Endodermal cell (in vitro differentiated cells): Measurements from ENCODE around the gene PLS3. TPM values are rescaled to one million over a fixed set of nuclear protein-coding genes. Genes with fewer than 3 reads are reported as not detected.

Source experiments
- DNase-seq: peaks from one replicate; pipeline ENCODE4 v3.0.0-alpha.2; 2017
- H3K27ac ChIP-seq: 2 replicates; pipeline ENCODE4 v1.5.1; 2013; ENCODE audit warnings: mild to moderate bottlenecking, low read depth, low read length, moderate library complexity
- H3K27me3 ChIP-seq: 2 replicates; pipeline ENCODE4 v1.6.1; 2013; ENCODE audit warnings: mild to moderate bottlenecking, low read length, moderate library complexity; ENCODE audit not compliant: insufficient read depth, control insufficient read depth, poor library complexity, severe bottlenecking
- H3K36me3 ChIP-seq: 2 replicates; pipeline ENCODE4 v1.7.0; 2013; ENCODE audit warnings: mild to moderate bottlenecking, low read length, moderate library complexity; ENCODE audit not compliant: control insufficient read depth, insufficient read depth
- H3K4me1 ChIP-seq: one replicate; pipeline ENCODE4 v1.7.0; 2013; ENCODE audit warnings: low read length; ENCODE audit not compliant: control insufficient read depth, insufficient read depth
- H3K4me3 ChIP-seq: 2 replicates; pipeline ENCODE4 v1.5.1; 2013; ENCODE audit warnings: mild to moderate bottlenecking, low read length, moderate library complexity
- H3K9ac ChIP-seq: 2 replicates; pipeline ENCODE4 v1.6.1; 2013; ENCODE audit warnings: mild to moderate bottlenecking, low read length, moderate library complexity; ENCODE audit not compliant: poor library complexity, severe bottlenecking; ENCODE audit errors: extremely low read depth
- H3K9me3 ChIP-seq: 2 replicates; pipeline ENCODE4 v1.6.1; 2013; ENCODE audit warnings: mild to moderate bottlenecking, low read length, moderate library complexity; ENCODE audit not compliant: control insufficient read depth
- H3K27ac Mint-ChIP-seq: 2 replicates; pipeline ENCODE4 v1.8.0; 2020; ENCODE audit warnings: mixed read lengths
- H3K27me3 Mint-ChIP-seq: 2 replicates; pipeline ENCODE4 v1.8.0; 2021; ENCODE audit warnings: mild to moderate bottlenecking, mixed read lengths; ENCODE audit not compliant: insufficient read depth
- H3K36me3 Mint-ChIP-seq: 2 replicates; pipeline ENCODE4 v1.8.0; 2020; ENCODE audit warnings: low read depth, mixed read lengths
- H3K4me1 Mint-ChIP-seq: 2 replicates; pipeline ENCODE4 v1.8.0; 2020; ENCODE audit warnings: mixed read lengths
- H3K4me3 Mint-ChIP-seq: 2 replicates; pipeline ENCODE4 v1.8.0; 2020; ENCODE audit warnings: mild to moderate bottlenecking, moderate library complexity, mixed read lengths
- H3K9me3 Mint-ChIP-seq: 2 replicates; pipeline ENCODE4 v1.8.0; 2020; ENCODE audit warnings: mild to moderate bottlenecking, mixed read lengths
- WGBS, 2 experiments: methylation state at CpG; one replicate each; pipeline versions ENCODE4 v1.1.5 to v1.1.7; 2013; ENCODE audit warnings: missing lambda C conversion rate in 2 of 2, mixed read lengths in 1 of 2; ENCODE audit not compliant: insufficient coverage in 1 of 2, insufficient read length in 1 of 2; 5-methylcytosine and 5-hydroxymethylcytosine counted together
- total RNA-seq, 2 donors: library from RNA; stranded (reverse); fragmentation: NEBNext Ultra II Directional in 1 of 2; extraction: Animal tissue kit (Norgen Biotek cat#: 25700) in 1 of 2; gene quantifications; 2 replicates in 1 of 2; 3 replicates in 1 of 2; pipeline ENCODE4 v1.2.1, GENCODE V29; 2021
- TF ChIP-seq, protein P1 (sequence below): fragments of 200-600 bp; sonication (generic); conservative IDR thresholded peaks from 2 replicates; pipeline ENCODE4 v1.5.0; 2021; ENCODE audit warnings: antibody characterized with exemption, mild to moderate bottlenecking

PLS3 gene
- total RNA-seq, 2 donors from 2014 or later = 81.6 to 179 TPM

GRCh38 chrX:115559672-115560071, 1.3 kb upstream of the PLS3 start:
- Mint-ChIP-seq H3K9me3 (no peaks in the 10 kb centered on the region), H3K4me1 (peaks cover 34% of the 10 kb centered on the region)

GRCh38 chrX:115560211-115560977, 580 bp upstream of the PLS3 start:
- no peak for DNase-seq
- peaks cover 40% of the 10 kb centered on the region for H3K4me1 Mint-ChIP-seq
- H3K9me3 Mint-ChIP-seq = no peaks in the 10 kb centered on the region
- TF ChIP-seq, protein P1, sequence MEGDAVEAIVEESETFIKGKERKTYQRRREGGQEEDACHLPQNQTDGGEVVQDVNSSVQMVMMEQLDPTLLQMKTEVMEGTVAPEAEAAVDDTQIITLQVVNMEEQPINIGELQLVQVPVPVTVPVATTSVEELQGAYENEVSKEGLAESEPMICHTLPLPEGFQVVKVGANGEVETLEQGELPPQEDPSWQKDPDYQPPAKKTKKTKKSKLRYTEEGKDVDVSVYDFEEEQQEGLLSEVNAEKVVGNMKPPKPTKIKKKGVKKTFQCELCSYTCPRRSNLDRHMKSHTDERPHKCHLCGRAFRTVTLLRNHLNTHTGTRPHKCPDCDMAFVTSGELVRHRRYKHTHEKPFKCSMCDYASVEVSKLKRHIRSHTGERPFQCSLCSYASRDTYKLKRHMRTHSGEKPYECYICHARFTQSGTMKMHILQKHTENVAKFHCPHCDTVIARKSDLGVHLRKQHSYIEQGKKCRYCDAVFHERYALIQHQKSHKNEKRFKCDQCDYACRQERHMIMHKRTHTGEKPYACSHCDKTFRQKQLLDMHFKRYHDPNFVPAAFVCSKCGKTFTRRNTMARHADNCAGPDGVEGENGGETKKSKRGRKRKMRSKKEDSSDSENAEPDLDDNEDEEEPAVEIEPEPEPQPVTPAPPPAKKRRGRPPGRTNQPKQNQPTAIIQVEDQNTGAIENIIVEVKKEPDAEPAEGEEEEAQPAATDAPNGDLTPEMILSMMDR = no peak
- H3K4me3 Mint-ChIP-seq = peak overlapping the region; percentile 99
- Histone ChIP-seq H3K36me3 (no peaks in the 10 kb centered on the region), H3K27ac (no peak overlapping the region), H3K9me3 (no peaks in the 10 kb centered on the region), H3K27me3 (no peaks in the 10 kb centered on the region), H3K4me1 (no peaks in the 10 kb centered on the region), H3K4me3 (peak overlapping the region; percentile 87), H3K9ac (no peak overlapping the region)
- H3K27me3 Mint-ChIP-seq = peaks cover 4% of the 10 kb centered on the region
- H3K36me3 Mint-ChIP-seq = no peaks in the 10 kb centered on the region
- peak overlapping the region; percentile 98 for H3K27ac Mint-ChIP-seq
- 50 to 58% methylated on average over 1 to 10 of the region's 10 CpGs for WGBS, 2 experiments

More at GRCh38 chrX:115559672-115560071, 1.3 kb upstream of the PLS3 start:
- H3K4me1 ChIP-seq = no peaks in the 10 kb centered on the region
- TF ChIP-seq, protein P1 = no peak
- H3K27me3 ChIP-seq = no peaks in the 10 kb centered on the region
- no peaks in the 10 kb centered on the region for H3K36me3 ChIP-seq
- DNase-seq = no peak
- Mint-ChIP-seq H3K36me3 (no peaks in the 10 kb centered on the region), H3K4me3 (no peak overlapping the region), H3K27me3 (peaks cover 4% of the 10 kb centered on the region), H3K27ac (no peak overlapping the region)
- no peak overlapping the region for H3K27ac ChIP-seq
- WGBS, 2 experiments = 93% methylated on average over 3 of the region's 3 CpGs; no CpG with 5 or more reads in 1 of the 2 experiments
- no peaks in the 10 kb centered on the region for H3K9me3 ChIP-seq
- H3K9ac ChIP-seq = no peak overlapping the region
- no peak overlapping the region for H3K4me3 ChIP-seq

DNA sequence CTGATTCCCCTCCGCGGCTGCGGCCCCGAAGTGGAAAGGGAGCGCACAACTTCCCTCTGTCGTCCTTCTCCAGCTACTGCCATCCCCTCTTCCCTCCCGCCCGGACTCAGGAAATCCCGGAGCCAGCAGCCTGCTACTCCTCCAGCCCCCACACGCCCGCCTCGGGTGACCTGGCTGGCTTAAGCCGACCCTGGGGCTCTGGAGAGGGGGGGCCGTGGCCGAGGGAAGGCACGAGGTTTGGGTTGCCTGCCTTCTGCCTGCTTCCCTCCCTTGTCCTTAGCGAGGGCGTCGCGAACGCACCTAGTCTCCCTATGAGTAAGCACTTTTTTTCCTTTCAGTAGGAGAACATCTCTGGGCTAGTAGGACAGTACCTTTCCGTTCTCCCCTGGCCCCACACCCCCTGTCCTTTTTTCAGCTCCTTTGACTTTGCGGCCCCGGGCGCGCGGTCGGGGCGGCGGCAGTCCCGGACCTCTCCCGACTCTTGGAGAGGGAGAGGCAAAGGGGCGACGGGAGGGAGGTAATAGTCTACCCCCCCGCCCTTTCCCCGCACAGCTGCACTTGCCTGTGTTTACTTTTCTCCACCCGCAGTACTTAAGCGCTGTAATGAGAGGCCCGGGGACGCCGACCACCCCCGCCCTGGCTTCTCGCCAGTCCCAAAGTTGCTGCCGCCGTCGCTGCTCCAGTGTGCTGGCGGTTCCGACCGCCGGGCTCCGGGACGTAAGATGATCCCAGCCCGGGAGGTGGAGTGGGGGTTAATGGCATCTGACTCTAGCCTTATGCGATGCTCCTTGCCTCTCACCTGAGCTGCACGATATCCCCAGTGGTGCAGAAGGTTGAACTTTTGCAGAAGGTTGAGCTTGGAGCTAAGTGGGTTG, 868 bp downstream of the PLS3 start:
- no peaks in the 10 kb centered on the region for H3K27me3 ChIP-seq
- peak overlapping the region; percentile 99 for H3K4me3 Mint-ChIP-seq
- no peaks in the 10 kb centered on the region for H3K4me1 ChIP-seq
- peak overlapping the region; percentile 87 for H3K4me3 ChIP-seq
- DNase-seq = peak; percentile 87
- peaks cover 4% of the 10 kb centered on the region for H3K27me3 Mint-ChIP-seq
- 0% methylated on average over 2 to 47 of the region's 55 CpGs for WGBS, 2 experiments
- no peaks in the 10 kb centered on the region for H3K9me3 ChIP-seq
- peaks cover 37% of the 10 kb centered on the region for H3K4me1 Mint-ChIP-seq
- TF ChIP-seq, protein P1 = peak; percentile 40
- H3K27ac Mint-ChIP-seq = peak overlapping the region; percentile 98
- no peaks in the 10 kb centered on the region for H3K9me3 Mint-ChIP-seq
- peak overlapping the region; percentile 63 for H3K27ac ChIP-seq
- H3K36me3 Mint-ChIP-seq = peaks cover 7% of the 10 kb centered on the region
- no peaks in the 10 kb centered on the region for H3K36me3 ChIP-seq
- peak overlapping the region; percentile 78 for H3K9ac ChIP-seq
